GM23248 (cell line): ENCODE results near the gene MAPKAPK5. TPM values are rescaled to one million over a fixed set of nuclear protein-coding genes. Genes with fewer than 3 reads are reported as not detected.

Experiments used
- DNase-seq: peaks from one replicate; pipeline ENCODE4 v3.0.0-alpha.2; 2015
- H2AFZ ChIP-seq: fragments of 200-600 bp; sonication (generic); 2 replicates; pipeline ENCODE4 v1.6.1; 2016; ENCODE audit warnings: antibody characterized with exemption
- H3F3A ChIP-seq: fragments of 200-600 bp; sonication (generic); 2 replicates; pipeline ENCODE4 v1.6.1; 2016; ENCODE audit warnings: mild to moderate bottlenecking, antibody characterized with exemption, mixed run types; ENCODE audit not compliant: insufficient read depth
- H3K27ac ChIP-seq: fragments of 200-600 bp; sonication (generic); 2 replicates; pipeline ENCODE4 v1.5.1; 2016; ENCODE audit warnings: mild to moderate bottlenecking
- H3K27me3 ChIP-seq: fragments of 200-600 bp; sonication (generic); replicated peaks from 2 replicates; pipeline ENCODE4 v1.6.1; 2016; ENCODE audit warnings: mild to moderate bottlenecking; ENCODE audit not compliant: insufficient read depth
- H3K36me3 ChIP-seq: fragments of 200-600 bp; sonication (generic); 2 replicates; pipeline ENCODE4 v1.6.1; 2016; ENCODE audit warnings: low read depth, mild to moderate bottlenecking
- H3K4me1 ChIP-seq: fragments of 200-600 bp; sonication (generic); 2 replicates; pipeline ENCODE4 v1.6.1; 2016; ENCODE audit warnings: mild to moderate bottlenecking; ENCODE audit not compliant: insufficient read depth
- H3K4me2 ChIP-seq: fragments of 200-600 bp; sonication (generic); one replicate; pipeline ENCODE4 v1.6.1; 2016; ENCODE audit warnings: mild to moderate bottlenecking; ENCODE audit not compliant: unreplicated experiment
- H3K4me3 ChIP-seq: fragments of 200-600 bp; sonication (generic); 2 replicates; pipeline ENCODE4 v1.5.1; 2016; ENCODE audit warnings: mild to moderate bottlenecking
- H3K79me2 ChIP-seq: fragments of 200-600 bp; sonication (generic); 2 replicates; pipeline ENCODE4 v1.6.1; 2016; ENCODE audit warnings: mild to moderate bottlenecking; ENCODE audit not compliant: insufficient read depth
- H3K9ac ChIP-seq: fragments of 200-600 bp; sonication (generic); 2 replicates; pipeline ENCODE4 v1.6.1; 2016; ENCODE audit warnings: mild to moderate bottlenecking
- H3K9me2 ChIP-seq: fragments of 200-600 bp; sonication (generic); 2 replicates; pipeline ENCODE4 v1.6.1; 2016; ENCODE audit warnings: mixed run types, mild to moderate bottlenecking, moderate library complexity; ENCODE audit not compliant: insufficient read depth
- H3K9me3 ChIP-seq: fragments of 200-600 bp; sonication (generic); one replicate; pipeline ENCODE4 v1.6.1; 2017; ENCODE audit warnings: low read depth
- H4K20me1 ChIP-seq: fragments of 200-600 bp; sonication (generic); 2 replicates; pipeline ENCODE4 v1.6.0; 2016; ENCODE audit not compliant: insufficient read depth
- EZH2 ChIP-seq: fragments of 200-600 bp; sonication (generic); IDR thresholded peaks from 2 replicates; pipeline ENCODE4 v1.6.1; 2018; ENCODE audit warnings: antibody characterized with exemption, mild to moderate bottlenecking; ENCODE audit not compliant: insufficient read depth, poor library complexity, severe bottlenecking
- EZH2phosphoT487 ChIP-seq: fragments of 200-600 bp; sonication (generic); IDR thresholded peaks from 2 replicates; pipeline ENCODE4 v1.6.1; 2018; ENCODE audit warnings: antibody characterized with exemption, moderate library complexity, mild to moderate bottlenecking, low read depth; ENCODE audit not compliant: insufficient read depth
- WGBS, 2 experiments: methylation state at CpG; one replicate each; pipeline ENCODE4 v1.1.6; 2015 to 2017; ENCODE audit warnings: low lambda C conversion rate in 2 of 2, low coverage in 1 of 2; ENCODE audit errors: missing lambda C conversion rate in 2 of 2; 5-methylcytosine and 5-hydroxymethylcytosine counted together
- in situ Hi-C: fragments of 300-500 bp; cut with MboI; formaldehyde crosslinking; loops from 2 replicates; pipeline ENCODE4 v1.15.0; 2020
- polyA plus RNA-seq: library from polyadenylated mRNA; unstranded; fragments of >200 nt; fragmentation: Nextera tagmentation; extraction: Ambion mirVana; gene quantifications from 2 replicates; pipeline ENCODE4 v1.2.1, GENCODE V29; 2016
- total RNA-seq: library from RNA; depleted of rRNA; stranded (reverse); fragments of >200 nt; shearing (Covaris generic); gene quantifications from 2 replicates; pipeline ENCODE4 v1.2.3, GENCODE V29; 2014

MAPKAPK5 gene
- total and polyA plus RNA-seq, 2 experiments from 2014 or later, result 23.1 to 31.2 TPM

GRCh38 chr12:111803038-111803626 lies 38.9 kb upstream of the MAPKAPK5 start:
- WGBS, 2 experiments, result 91 to 94% methylated on average over 6 of the region's 6 CpGs
- H3K27ac ChIP-seq, result no peak overlapping the region
- TF ChIP-seq EZH2phosphoT487 (no peak), EZH2 (no peak)

GRCh38 chr12:111803851-111804250 lies 38.2 kb upstream of the MAPKAPK5 start:
- 88 to 93% methylated on average over 6 to 8 of the region's 8 CpGs for WGBS, 2 experiments
- H3K36me3 ChIP-seq, result no peaks in the 10 kb centered on the region

More at GRCh38 chr12:111803038-111803626, 38.9 kb upstream of the MAPKAPK5 start:
- in situ Hi-C loops, result no loop called here
- Histone ChIP-seq H3K4me2 (no peak overlapping the region), H3K9ac (no peak overlapping the region), H3K79me2 (no peaks in the 10 kb centered on the region), H3K4me3 (no peak overlapping the region), H4K20me1 (no peaks in the 10 kb centered on the region), H2AFZ (no peak overlapping the region), H3K27me3 (no peaks in the 10 kb centered on the region), H3K36me3 (no peaks in the 10 kb centered on the region), H3K4me1 (no peaks in the 10 kb centered on the region), H3F3A (no peaks in the 10 kb centered on the region), H3K9me2 (no peaks in the 10 kb centered on the region), H3K9me3 (no peaks in the 10 kb centered on the region)
- no peak for DNase-seq

GRCh38 chr12:111806304-111806703 lies 35.7 kb upstream of the MAPKAPK5 start:
- no peak for DNase-seq
- H3K4me2 ChIP-seq, result no peak overlapping the region
- H3K27me3 ChIP-seq, result no peaks in the 10 kb centered on the region
- 96 to 97% methylated on average over 4 of the region's 4 CpGs for WGBS, 2 experiments
- no peaks in the 10 kb centered on the region for H3K9me3 ChIP-seq
- TF ChIP-seq EZH2, result no peak
- in situ Hi-C loops, result no loop called here
- H3K79me2 ChIP-seq, result no peaks in the 10 kb centered on the region
- H3K27ac ChIP-seq, result no peak overlapping the region
- no peak overlapping the region for H3K9ac ChIP-seq
- H3K4me3 ChIP-seq, result no peak overlapping the region
- H2AFZ ChIP-seq, result no peak overlapping the region
- no peaks in the 10 kb centered on the region for H3F3A ChIP-seq
- no peaks in the 10 kb centered on the region for H3K4me1 ChIP-seq
- no peaks in the 10 kb centered on the region for H3K36me3 ChIP-seq
- no peaks in the 10 kb centered on the region for H4K20me1 ChIP-seq
- H3K9me2 ChIP-seq, result no peaks in the 10 kb centered on the region

More at GRCh38 chr12:111803851-111804250, 38.2 kb upstream of the MAPKAPK5 start:
- no peak overlapping the region for H2AFZ ChIP-seq
- no peaks in the 10 kb centered on the region for H3K9me2 ChIP-seq
- H3K27ac ChIP-seq, result no peak overlapping the region
- H3K4me3 ChIP-seq, result no peak overlapping the region
- no peak for DNase-seq
- no peaks in the 10 kb centered on the region for H3K27me3 ChIP-seq
- in situ Hi-C loops, result no loop called here
- no peak for TF ChIP-seq EZH2
- no peak for TF ChIP-seq EZH2phosphoT487
- H3F3A ChIP-seq, result no peaks in the 10 kb centered on the region
- no peak overlapping the region for H3K9ac ChIP-seq
- H3K4me2 ChIP-seq, result no peak overlapping the region
- H3K4me1 ChIP-seq, result no peaks in the 10 kb centered on the region
- no peaks in the 10 kb centered on the region for H4K20me1 ChIP-seq
- no peaks in the 10 kb centered on the region for H3K9me3 ChIP-seq
- H3K79me2 ChIP-seq, result no peaks in the 10 kb centered on the region

GRCh38 chr12:111807232-111807631 lies 34.8 kb upstream of the MAPKAPK5 start:
- 80 to 83% methylated on average over 6 to 7 of the region's 7 CpGs for WGBS, 2 experiments
- Histone ChIP-seq H3K27me3 (no peaks in the 10 kb centered on the region), H3K9me2 (no peaks in the 10 kb centered on the region), H3K4me1 (no peaks in the 10 kb centered on the region), H3K27ac (no peak overlapping the region), H3K4me2 (no peak overlapping the region), H3F3A (no peaks in the 10 kb centered on the region), H2AFZ (no peak overlapping the region), H4K20me1 (no peaks in the 10 kb centered on the region), H3K36me3 (no peaks in the 10 kb centered on the region), H3K79me2 (no peaks in the 10 kb centered on the region), H3K9me3 (no peaks in the 10 kb centered on the region), H3K9ac (no peak overlapping the region), H3K4me3 (no peak overlapping the region)
- TF ChIP-seq EZH2phosphoT487 (no peak), EZH2 (no peak)
- in situ Hi-C loops, result no loop called here
- DNase-seq, result no peak
